Posterior vena cava (tissue), 2 donors: ENCODE measurements around the gene TM2D1. TPM values are rescaled to one million over a fixed set of nuclear protein-coding genes. Genes with fewer than 3 reads are reported as not detected.
"Not testable (repeated sequence)": the region's sequence is repeated elsewhere in the genome, so short reads cannot be mapped to it uniquely, and the experiment has no call there.

Experiments
- DNase-seq: peaks from one replicate; pipeline ENCODE4 v3.0.0-alpha.2; 2020; ENCODE audit warnings: low spot score
- intact Hi-C, 2 donors: fragments of 100-400 bp; cut with DNase I; formaldehyde crosslinking; loops; one replicate each; pipeline versions ENCODE4 v1.14.1 to v1.14.2; 2022 to 2023
- total RNA-seq, 2 donors: library from RNA; stranded (reverse); fragmentation: NEBNext Ultra II Directional; extraction: Animal tissue kit (Norgen Biotek cat#: 25700); gene quantifications; one replicate each; pipeline ENCODE4 v1.2.1, GENCODE V29; 2021
- donor health status: DM: yes; HTN: yes; CAD: no.
- donor health status: DM: yes; HTN: yes; CAD: no.

Gene TM2D1
- total RNA-seq, 2 donors from 2014 or later, result 34.8 to 46.1 TPM

GRCh38 chr1:61730679-61731078, 5.7 kb upstream of the TM2D1 start:
- not testable (repeated sequence) for DNase-seq

DNA sequence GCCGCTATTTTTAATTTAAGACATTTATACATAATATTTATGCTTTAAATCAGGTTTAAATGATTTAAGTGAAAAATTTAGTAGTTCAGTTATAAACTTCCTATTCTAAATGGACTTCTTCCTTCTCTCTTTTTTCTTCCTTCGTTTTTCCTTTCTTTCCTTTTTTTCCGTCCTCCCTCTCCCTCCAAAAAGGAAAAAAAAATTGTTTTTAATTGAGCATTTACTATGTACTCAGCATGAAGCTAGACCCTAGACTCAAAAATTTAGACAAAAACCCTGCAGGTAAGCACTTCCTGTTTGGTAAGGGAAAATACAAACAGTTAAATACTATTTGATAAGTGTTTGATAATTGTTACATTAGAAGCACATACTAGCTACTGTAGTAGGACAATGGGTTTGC, 2.6 kb upstream of the TM2D1 start:
- DNase-seq, result no peak
- intact Hi-C loops, result no loop called here

More at GRCh38 chr1:61730679-61731078, 5.7 kb upstream of the TM2D1 start:
- intact Hi-C loops, result not testable (repeated sequence)

DNA sequence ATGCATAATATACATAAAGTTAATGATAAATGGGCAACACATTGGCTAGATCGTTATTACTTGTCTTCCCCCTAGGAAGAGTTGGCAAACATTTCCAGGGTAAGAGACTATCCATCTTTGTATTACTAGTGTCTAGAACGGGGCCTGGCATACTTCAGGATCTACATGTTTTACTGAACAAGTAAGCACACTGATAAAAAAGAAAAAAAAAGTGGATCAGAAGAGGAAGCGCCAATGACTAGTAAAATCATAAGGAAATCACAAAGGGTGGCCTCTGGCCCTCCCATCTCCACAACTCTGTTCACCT, 482 bp downstream of the TM2D1 start:
- intact Hi-C loops, result no loop called here
- no peak for DNase-seq

DNA sequence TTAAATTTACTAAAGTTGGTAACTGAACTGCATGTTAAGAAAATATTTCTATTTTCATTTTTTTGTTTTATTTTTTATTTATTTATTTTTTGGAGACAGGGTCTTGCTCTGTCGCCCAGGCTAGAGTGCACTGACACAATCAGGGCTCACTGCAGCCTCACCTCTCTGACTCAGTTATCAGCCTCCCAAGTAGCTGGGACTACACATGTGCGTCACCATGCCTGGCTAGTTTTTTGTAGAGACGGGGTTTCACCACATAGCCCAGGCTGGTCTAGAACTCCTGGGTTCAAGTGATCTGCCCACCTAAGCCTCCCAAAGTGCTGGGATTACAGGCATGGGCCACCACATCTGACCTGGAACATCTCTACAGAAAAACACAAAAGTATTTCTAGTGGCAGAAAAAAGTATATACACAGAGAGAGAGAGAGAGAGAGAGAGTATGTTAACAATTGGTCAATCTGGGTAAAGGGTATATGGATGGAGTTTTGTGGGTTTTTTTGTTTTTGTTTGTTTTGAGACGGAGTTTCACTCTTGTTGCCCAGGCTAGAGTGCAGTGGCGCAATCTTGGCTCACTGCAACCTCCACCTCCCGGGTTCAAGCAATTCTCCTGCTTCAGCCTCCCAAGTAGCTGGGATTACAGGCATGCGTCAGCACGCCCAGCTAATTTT, 5.8 kb downstream of the TM2D1 start:
- intact Hi-C loops, DNase-seq: not testable (repeated sequence)

DNA sequence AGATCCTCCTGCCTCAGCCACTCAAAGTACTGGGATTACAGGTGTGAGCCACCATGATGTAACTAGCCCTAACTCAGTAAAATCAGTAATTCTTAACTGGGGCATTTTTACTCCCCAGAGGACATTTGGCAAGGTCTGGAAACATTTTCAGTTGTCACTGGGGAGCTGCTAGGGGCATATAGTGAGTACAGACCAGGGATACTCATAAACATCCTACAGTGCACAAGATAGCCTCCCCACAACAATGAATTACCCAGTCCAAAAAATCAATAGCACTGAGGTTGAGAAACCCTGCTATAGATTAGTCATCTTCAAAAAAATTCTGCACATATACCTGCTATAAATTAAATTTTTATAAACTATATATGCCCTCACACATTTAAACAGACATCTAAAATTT, 13.0 kb downstream of the TM2D1 start:
- no peak for DNase-seq
- intact Hi-C loops, result no loop called here

GRCh38 chr1:61711257-61711656, 13.7 kb downstream of the TM2D1 start:
- DNase-seq, intact Hi-C loops: not testable (repeated sequence)

DNA sequence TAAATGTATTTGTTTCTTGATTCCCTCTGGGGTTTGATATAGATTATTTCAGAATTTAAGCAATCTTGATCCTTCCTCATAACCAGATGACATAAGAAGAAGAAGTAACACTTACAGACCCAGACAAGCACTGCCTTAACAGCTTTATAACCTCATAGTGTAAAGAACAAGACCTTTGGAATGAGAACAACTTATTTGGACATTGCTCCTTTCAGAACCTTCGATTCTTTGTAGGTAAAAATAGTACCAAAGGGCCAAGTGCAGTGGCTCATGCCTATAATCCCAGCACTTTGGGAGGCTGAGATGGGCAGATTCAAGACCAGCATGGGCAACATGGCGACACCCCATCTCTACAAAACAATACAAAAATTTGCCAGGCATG, 15.0 kb downstream of the TM2D1 start:
- intact Hi-C loops, result no loop called here
- DNase-seq, result no peak

DNA sequence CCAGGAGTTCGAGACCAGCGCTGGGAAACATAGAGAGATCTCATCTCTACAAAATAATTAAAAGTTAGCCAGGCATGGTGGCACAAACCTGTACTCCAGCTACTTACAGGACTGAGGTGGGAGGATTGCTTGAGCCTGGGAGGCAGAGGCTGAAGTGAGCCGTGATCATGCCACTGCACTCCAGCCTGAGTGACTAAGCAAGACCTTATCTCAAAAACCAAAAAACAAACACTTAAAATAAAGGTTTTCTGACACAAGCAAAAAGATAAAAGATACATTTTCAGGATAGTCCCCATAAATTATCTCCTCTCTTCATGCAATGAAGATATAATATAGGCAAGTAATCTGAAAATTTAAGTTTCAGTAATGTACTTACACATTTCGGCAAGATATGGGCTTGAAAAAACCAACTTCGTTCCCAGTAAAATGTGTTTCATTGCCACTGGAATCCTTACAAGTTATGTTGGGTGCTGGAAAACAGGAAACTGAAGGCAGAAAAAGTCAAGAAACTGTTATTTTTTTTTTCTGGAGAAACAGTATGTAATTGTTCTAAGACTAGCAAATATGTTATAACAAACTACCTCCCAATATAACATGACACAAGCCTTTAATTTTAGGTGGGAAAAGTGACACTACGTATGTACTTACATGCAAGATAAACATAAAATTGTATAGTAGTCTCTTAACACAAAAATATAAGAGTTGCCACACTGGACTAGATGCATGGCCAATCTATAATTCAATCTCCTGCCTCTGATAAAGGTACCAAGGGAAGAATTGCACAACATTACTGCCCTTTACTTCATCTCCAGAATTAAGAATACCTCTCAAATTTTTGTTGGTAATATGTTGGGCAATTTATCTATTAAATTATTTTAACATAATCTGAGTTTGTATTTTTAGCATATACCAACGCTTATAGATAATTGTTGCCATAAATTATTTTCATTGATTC, 15.7 kb downstream of the TM2D1 start:
- intact Hi-C loops, result no loop called here
- DNase-seq, result no peak

- intact Hi-C loops, result no loop called here
These were observed 24.8 kb downstream of the TM2D1 start for GRCh38 chr1:61699911-61700851.

GRCh38 chr1:61692155-61692800, 32.7 kb downstream of the TM2D1 start:
- intact Hi-C loops, result no loop called here
- DNase-seq, result no peak

More at GRCh38 chr1:61699911-61700851, 24.8 kb downstream of the TM2D1 start:
- no peak for DNase-seq

GRCh38 chr1:61687901-61688300, 37.0 kb downstream of the TM2D1 start:
- intact Hi-C loops, result no loop called here

DNA sequence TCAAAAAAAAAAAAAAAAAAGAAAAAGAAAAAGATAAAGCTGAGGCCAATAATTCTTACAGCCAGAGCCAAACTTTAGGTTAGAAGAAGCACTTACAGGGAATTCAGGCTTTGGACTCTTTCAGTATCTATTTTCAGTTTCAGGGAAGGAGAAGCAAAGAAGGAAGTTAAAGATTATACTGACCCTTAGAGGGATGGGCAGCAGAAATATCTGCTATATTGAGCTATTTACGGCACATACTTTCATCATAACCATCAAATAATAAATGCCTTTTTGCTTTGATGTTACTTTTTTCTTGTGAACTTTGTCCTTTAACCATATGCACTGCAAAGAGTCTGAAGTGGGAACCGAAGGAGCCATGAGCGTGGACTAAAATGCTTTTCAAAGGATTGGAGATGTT, 42.0 kb downstream of the TM2D1 start:
- DNase-seq, result no peak
- intact Hi-C loops, result no loop called here

More at GRCh38 chr1:61687901-61688300, 37.0 kb downstream of the TM2D1 start:
- DNase-seq, result no peak

DNA sequence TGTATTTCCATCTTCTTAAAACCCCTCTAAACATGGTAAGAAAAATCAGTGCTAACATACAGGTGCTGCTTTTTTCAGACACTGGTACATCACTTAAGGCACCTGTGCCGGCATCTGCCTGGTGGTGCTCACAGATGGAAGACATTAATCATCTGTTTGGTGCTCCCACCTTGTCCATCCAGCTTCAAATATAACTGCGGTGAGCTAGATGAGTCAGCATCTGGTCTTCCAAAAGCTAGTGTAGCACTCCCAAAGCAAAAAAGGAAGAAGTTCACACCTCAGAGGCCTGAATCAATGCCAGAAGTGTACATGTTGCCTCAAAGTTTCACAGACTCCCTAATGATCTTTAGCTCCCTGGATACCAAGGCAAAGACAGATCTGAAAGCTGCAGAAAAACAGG, 44.4 kb downstream of the TM2D1 start:
- DNase-seq, result no peak
- intact Hi-C loops, result no loop called here

DNA sequence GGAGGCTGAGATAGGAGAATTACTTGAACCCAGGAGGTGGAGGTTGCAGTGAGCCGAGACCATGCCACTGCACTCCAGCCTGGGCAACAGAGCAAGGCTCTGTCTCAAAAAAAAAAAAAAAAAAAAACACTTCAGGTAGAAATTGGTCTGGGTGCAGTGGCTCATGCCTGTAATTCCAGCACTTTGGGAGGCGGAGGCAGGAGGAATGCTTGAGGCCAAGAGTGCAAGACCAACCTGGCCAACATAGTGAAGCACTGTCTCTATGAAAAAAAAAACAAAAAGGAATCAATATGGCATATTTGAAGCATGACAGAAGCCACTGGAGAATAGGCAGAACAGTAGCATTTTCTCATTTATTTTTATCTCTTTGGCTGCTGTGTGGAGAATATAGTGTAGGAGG, 48.1 kb downstream of the TM2D1 start:
- DNase-seq, intact Hi-C loops: not testable (repeated sequence)

DNA sequence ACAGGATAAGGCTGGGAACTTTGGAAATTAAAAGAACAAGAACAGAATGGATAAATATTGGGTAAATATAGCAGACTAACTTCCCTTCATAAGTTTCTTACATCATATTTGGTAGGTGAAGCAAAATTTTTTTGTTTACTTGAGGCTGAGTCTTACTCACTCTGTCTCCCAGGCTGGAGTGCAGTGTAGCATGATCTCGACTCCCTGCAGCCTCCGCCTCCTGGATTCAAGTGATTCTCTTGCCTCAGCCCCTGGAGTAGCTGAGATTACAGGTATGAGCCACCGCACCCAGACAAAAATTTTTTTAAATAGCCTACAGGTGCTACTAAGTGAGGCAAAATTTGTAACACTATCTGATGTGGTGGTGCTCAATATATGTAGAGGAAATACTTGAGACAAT, 50.7 kb downstream of the TM2D1 start:
- intact Hi-C loops, result no loop called here
- no peak for DNase-seq

GRCh38 chr1:61672376-61672775, 52.6 kb downstream of the TM2D1 start:
- intact Hi-C loops, result no loop called here
- no peak for DNase-seq

DNA sequence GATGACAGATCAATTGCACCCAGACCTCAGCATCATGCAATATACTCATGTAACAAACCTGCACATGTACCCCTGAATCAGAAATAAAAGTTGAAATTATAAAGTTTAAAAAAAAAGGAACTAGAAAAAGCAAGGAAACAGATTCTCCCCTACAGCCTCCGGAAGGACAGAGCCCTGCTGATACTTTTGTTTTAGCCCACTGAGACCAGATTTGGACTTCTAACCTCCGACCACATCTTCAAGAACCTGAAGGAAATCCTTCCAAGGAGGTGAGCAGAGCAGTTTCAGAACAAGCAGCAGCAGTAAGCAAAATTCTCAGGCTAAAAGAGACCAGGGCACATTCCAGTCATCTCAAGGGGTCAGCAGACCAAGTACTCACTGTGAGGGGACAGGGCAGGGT, 54.5 kb downstream of the TM2D1 start:
- DNase-seq, result no peak
- intact Hi-C loops, result no loop called here

DNA sequence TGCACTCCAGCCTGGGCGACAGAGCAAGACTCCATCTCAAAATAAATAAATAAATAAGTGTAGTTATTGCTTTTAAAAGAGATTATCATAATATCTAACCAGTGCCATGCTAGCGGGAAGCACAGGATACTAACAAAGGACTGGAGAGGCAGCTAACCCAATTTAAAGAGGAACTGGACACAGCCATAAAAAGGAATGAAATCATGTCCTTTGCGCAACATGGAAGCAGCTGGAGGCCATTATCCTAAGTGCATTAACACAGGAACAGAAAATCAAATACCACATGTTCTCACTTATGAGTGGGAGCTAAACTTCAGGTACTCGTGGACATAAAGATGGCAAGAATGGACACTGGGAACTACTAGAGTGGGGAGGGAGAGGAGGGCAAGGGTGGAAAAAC, 54.9 kb downstream of the TM2D1 start:
- intact Hi-C loops, result no loop called here
- DNase-seq, result no peak

GRCh38 chr1:61659061-61659460, 65.9 kb downstream of the TM2D1 start:
- intact Hi-C loops, result no loop called here
- no peak for DNase-seq
